ENCODE results near the gene HADH.

The HADH gene

DNA sequence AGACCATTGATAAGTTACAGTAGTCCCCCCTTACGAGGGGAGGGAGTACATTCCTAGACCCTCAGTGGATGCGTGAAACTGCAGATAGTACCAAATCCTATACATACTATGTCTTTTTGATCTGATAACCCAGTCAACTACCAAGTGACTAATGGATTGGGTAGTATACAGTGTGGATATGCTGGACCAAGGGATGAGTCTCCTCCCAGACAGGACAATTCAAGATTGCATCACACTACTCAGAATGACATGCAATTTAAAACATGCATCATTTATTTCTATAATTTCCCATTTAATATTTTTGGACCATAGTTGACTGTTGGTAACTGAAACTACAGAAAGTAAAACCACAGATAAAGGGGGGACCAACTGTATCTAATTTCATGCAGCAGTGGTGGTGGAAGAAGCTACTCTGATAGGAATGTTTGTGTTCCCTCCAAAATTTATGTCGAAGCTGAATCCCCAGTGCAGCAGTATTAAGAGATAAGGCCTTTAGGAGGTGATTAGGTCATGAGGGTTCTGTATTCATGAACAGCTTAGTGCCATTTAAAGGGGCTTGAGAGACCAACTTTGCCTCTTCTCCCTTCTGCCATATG is 11.9 kb downstream of the HADH start:
- TF ChIP-seq RAD21 (IDR thresholded peaks at IDR 0.05; ENCODE audit: low read depth) (no peak), FOXM1 (IDR thresholded peaks at IDR 0.05; ENCODE audit: borderline replicate concordance, low read depth) (no peak), USF1 (IDR thresholded peaks at IDR 0.05) (no peak), CEBPB (IDR thresholded peaks at IDR 0.05) (no peak), TCF12 (IDR thresholded peaks at IDR 0.05; ENCODE audit: low read depth) (no peak), ZBTB7A (IDR thresholded peaks at IDR 0.05; ENCODE audit: low read depth) (no peak), EGR1 (IDR thresholded peaks at IDR 0.05) (no peak), EP300 (IDR thresholded peaks at IDR 0.05; ENCODE audit: borderline replicate concordance) (no peak), NFIC (IDR thresholded peaks at IDR 0.05) (no peak), CREB1 (IDR thresholded peaks at IDR 0.05; ENCODE audit: low read depth) (no peak), TAF1 (IDR thresholded peaks at IDR 0.05; ENCODE audit: low read depth) (no peak), YY1 (IDR thresholded peaks at IDR 0.05; ENCODE audit: low read depth) (no peak), TEAD4 (IDR thresholded peaks at IDR 0.05) (no peak), REST (IDR thresholded peaks at IDR 0.05; ENCODE audit: low read depth) (no peak)
- TF ChIP-seq, protein P1, sequence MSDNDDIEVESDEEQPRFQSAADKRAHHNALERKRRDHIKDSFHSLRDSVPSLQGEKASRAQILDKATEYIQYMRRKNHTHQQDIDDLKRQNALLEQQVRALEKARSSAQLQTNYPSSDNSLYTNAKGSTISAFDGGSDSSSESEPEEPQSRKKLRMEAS (IDR thresholded peaks at IDR 0.05), result no peak

DNA sequence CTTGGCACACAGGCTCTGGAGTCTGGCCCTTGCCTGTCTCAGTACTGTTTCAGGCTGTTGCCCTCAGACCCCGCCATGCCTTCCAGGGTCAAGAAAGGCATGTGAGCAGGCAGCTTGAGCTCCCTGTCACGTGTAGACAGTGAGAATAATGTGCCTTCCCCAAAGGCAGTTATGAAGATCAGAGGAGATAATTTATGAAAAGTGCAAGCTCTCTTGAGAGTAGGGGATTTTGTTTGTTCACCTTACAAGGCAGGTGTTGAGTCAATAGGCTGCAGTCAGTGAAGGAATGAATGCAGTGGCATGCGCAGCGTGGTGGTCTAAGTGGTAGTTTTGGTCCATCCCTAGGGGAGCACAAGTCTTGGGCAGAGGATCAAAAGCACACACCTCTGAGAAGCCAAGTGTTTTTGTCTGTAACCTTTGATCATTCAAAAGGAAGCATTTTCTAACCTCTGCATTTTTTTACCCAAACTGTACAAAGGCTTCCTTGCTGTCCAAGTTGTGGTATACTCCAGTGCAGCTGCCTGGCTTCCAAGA is 14.4 kb downstream of the HADH start:
- TF ChIP-seq ZBTB7A (IDR thresholded peaks at IDR 0.05; ENCODE audit: low read depth) (no peak), NFIC (IDR thresholded peaks at IDR 0.05) (no peak), CEBPB (IDR thresholded peaks at IDR 0.05) (no peak), REST (IDR thresholded peaks at IDR 0.05; ENCODE audit: low read depth) (no peak), CREB1 (IDR thresholded peaks at IDR 0.05; ENCODE audit: low read depth) (no peak), TEAD4 (IDR thresholded peaks at IDR 0.05) (no peak), RAD21 (IDR thresholded peaks at IDR 0.05; ENCODE audit: low read depth) (no peak), TCF12 (IDR thresholded peaks at IDR 0.05; ENCODE audit: low read depth) (no peak), FOXM1 (IDR thresholded peaks at IDR 0.05; ENCODE audit: borderline replicate concordance, low read depth) (no peak), TAF1 (IDR thresholded peaks at IDR 0.05; ENCODE audit: low read depth) (no peak), EGR1 (IDR thresholded peaks at IDR 0.05) (no peak), YY1 (IDR thresholded peaks at IDR 0.05; ENCODE audit: low read depth) (no peak)

DNA sequence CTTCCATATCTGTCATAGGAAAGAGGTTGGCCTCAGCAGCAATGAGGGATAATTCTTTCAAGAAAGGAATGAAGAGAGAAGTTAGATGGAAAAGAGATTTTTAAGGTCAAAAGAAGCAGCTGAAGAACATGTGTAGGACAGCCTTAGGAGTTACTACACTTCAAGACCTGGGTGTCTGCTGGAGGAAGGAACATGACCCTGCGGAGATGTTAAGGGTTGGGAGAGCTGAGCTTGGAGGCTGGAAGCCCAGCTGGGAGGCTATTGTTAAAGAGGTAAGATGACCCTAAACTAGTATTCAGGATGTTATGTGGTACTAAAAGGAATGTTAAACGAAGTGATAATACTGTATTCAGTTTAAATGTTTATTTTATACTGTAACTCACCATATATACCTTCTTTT is 15.0 kb downstream of the HADH start:
- no peak for TF ChIP-seq REST (IDR thresholded peaks at IDR 0.05; ENCODE audit: low read depth)
- TF ChIP-seq EGR1 (IDR thresholded peaks at IDR 0.05), result no peak
- no peak for TF ChIP-seq YY1 (IDR thresholded peaks at IDR 0.05; ENCODE audit: low read depth)
- TF ChIP-seq TAF1 (IDR thresholded peaks at IDR 0.05; ENCODE audit: low read depth), result no peak
- TF ChIP-seq RAD21 (IDR thresholded peaks at IDR 0.05; ENCODE audit: low read depth), result no peak
- TF ChIP-seq TCF12 (IDR thresholded peaks at IDR 0.05; ENCODE audit: low read depth), result no peak
- TF ChIP-seq TEAD4 (IDR thresholded peaks at IDR 0.05), result no peak
- TF ChIP-seq USF1 (IDR thresholded peaks at IDR 0.05), result no peak

DNA sequence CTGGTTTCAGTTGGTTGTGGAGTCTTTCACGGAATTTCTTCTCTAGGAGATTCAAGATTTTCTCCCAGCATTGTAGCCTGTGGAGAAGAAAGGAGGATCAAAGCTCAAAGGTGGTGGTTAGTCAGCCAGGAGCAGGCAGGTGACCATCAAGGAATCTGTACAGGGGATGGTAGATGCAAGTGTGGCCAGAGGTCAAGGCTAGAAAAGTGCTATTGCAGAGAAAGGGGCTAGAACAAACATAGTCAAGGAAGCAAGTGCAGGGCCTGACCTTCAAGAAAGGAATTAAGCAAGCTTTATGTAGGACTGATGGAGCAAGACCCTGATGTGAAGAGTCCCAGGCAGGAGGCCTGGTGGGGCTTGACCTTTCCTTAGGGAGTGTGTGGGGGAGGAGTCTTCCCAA is 16.1 kb downstream of the HADH start:
- TF ChIP-seq CEBPB (IDR thresholded peaks at IDR 0.05) (no peak), CREB1 (IDR thresholded peaks at IDR 0.05; ENCODE audit: low read depth) (no peak), RAD21 (IDR thresholded peaks at IDR 0.05; ENCODE audit: low read depth) (no peak), NFIC (IDR thresholded peaks at IDR 0.05) (no peak), TAF1 (IDR thresholded peaks at IDR 0.05; ENCODE audit: low read depth) (no peak), ZBTB7A (IDR thresholded peaks at IDR 0.05; ENCODE audit: low read depth) (no peak), REST (IDR thresholded peaks at IDR 0.05; ENCODE audit: low read depth) (no peak), USF1 (IDR thresholded peaks at IDR 0.05) (no peak), EP300 (IDR thresholded peaks at IDR 0.05; ENCODE audit: borderline replicate concordance) (no peak), YY1 (IDR thresholded peaks at IDR 0.05; ENCODE audit: low read depth) (no peak)
- TF ChIP-seq, protein P1 (IDR thresholded peaks at IDR 0.05), result no peak

Data from Ishikawa (cell line).